CD4-positive, CD25-positive, alpha-beta regulatory T cell (primary cell): ENCODE results near the gene MT1H. TPM values are rescaled to one million over a fixed set of nuclear protein-coding genes. Genes with fewer than 3 reads are reported as not detected.

Experiments
- ATAC-seq, 2 donors: fragments of 150-1000 bp; cut with Tn5 transposase; one replicate each; pipeline ENCODE4 v1.10.0; 2021; ENCODE audit warnings: low read depth in 2 of 2, moderate number of reproducible peaks in 2 of 2, moderate library complexity in 1 of 2
- DNase-seq, 3 donors: peaks; one replicate each; pipeline versions ENCODE4 v3.0.0 to v3.0.0-alpha.2; 2012 to 2022; ENCODE audit warnings: mixed read lengths in 1 of 3
- H3K27ac ChIP-seq: one replicate; pipeline ENCODE4 v1.7.0; 2013; ENCODE audit warnings: mild to moderate bottlenecking, low read length; ENCODE audit not compliant: insufficient read depth, poor library complexity, severe bottlenecking
- H3K27me3 ChIP-seq: one replicate; pipeline ENCODE4 v1.7.0; 2013; ENCODE audit warnings: low read length; ENCODE audit not compliant: control insufficient read depth, insufficient read depth
- H3K36me3 ChIP-seq: one replicate; pipeline ENCODE4 v1.7.0; 2013; ENCODE audit warnings: mild to moderate bottlenecking, low read length, moderate library complexity; ENCODE audit not compliant: control insufficient read depth, insufficient read depth
- H3K4me1 ChIP-seq: 2 replicates; pipeline ENCODE4 v1.7.0; 2013; ENCODE audit warnings: mild to moderate bottlenecking, low read length; ENCODE audit not compliant: insufficient read depth, control insufficient read depth, poor library complexity, severe bottlenecking
- H3K4me3 ChIP-seq: one replicate; pipeline ENCODE4 v1.7.0; 2013; ENCODE audit warnings: low read depth, mild to moderate bottlenecking, low read length, moderate library complexity
- H3K9me3 ChIP-seq, 2 experiments: 1 replicate in 1 of 2; 2 replicates in 1 of 2; pipeline ENCODE4 v1.7.0; 2013; ENCODE audit warnings: low read length in 2 of 2, mild to moderate bottlenecking in 1 of 2, moderate library complexity in 1 of 2; ENCODE audit not compliant: control insufficient read depth in 2 of 2
- H3K27ac Mint-ChIP-seq, 3 donors: one replicate each; pipeline ENCODE4 v1.8.0; 2020 to 2022; ENCODE audit warnings: mild to moderate bottlenecking in 3 of 3, mixed read lengths in 3 of 3, moderate library complexity in 2 of 3
- H3K27me3 Mint-ChIP-seq: one replicate; pipeline ENCODE4 v1.8.0; 2022; ENCODE audit warnings: mild to moderate bottlenecking, mixed read lengths
- H3K36me3 Mint-ChIP-seq: one replicate; pipeline ENCODE4 v1.8.0; 2020; ENCODE audit warnings: mixed read lengths
- H3K4me1 Mint-ChIP-seq, 4 donors: one replicate each; pipeline ENCODE4 v1.8.0; 2020 to 2022; ENCODE audit warnings: mixed read lengths in 4 of 4, mild to moderate bottlenecking in 1 of 4
- H3K4me3 Mint-ChIP-seq, 4 donors: one replicate each; pipeline ENCODE4 v1.8.0; 2020 to 2022; ENCODE audit warnings: mild to moderate bottlenecking in 4 of 4, mixed read lengths in 4 of 4, moderate library complexity in 3 of 4
- H3K9me3 Mint-ChIP-seq, 7 donors: one replicate each; pipeline ENCODE4 v1.8.0; 2020 to 2022; ENCODE audit warnings: mixed read lengths in 7 of 7, mild to moderate bottlenecking in 3 of 7, moderate library complexity in 2 of 7
- polyA plus RNA-seq, 4 donors: library from polyadenylated mRNA; unstranded; fragments of 300-500 nt; fragmentation: Illumina TruSeq; gene quantifications; one replicate each; pipeline ENCODE4 v1.2.3, GENCODE V29; 2021
- total RNA-seq: library from RNA; stranded (reverse); gene quantifications from one replicate; pipeline ENCODE4 v1.2.3, GENCODE V29; 2022

MT1H gene
- total and polyA plus RNA-seq, 5 donors from 2014 or later = not detected

GRCh38 chr16:56691885-56692284 lies 22.3 kb downstream of the MT1H start:
- ATAC-seq (no peak), DNase-seq (no peak)
- no peak overlapping the region for H3K27ac ChIP-seq
- no peak overlapping the region for H3K4me3 ChIP-seq
- H3K27ac Mint-ChIP-seq = no peak overlapping the region
- H3K9me3 ChIP-seq = no peaks in the 10 kb centered on the region
- H3K4me1 ChIP-seq = no peaks in the 10 kb centered on the region
- no peak overlapping the region for H3K4me3 Mint-ChIP-seq
- H3K4me1 Mint-ChIP-seq = peaks cover 0 to 6% (median 0%) of the 10 kb centered on the region in 4 donors
- no peaks in the 10 kb centered on the region for H3K36me3 ChIP-seq
- H3K27me3 Mint-ChIP-seq = no peaks in the 10 kb centered on the region
- H3K9me3 Mint-ChIP-seq = peaks cover 0 to 1% (median 0%) of the 10 kb centered on the region in 7 donors
- no peaks in the 10 kb centered on the region for H3K36me3 Mint-ChIP-seq
- H3K27me3 ChIP-seq = no peaks in the 10 kb centered on the region

GRCh38 chr16:56695246-56695645 lies 25.6 kb downstream of the MT1H start:
- Histone ChIP-seq H3K4me1 (no peaks in the 10 kb centered on the region), H3K27me3 (no peaks in the 10 kb centered on the region), H3K36me3 (no peaks in the 10 kb centered on the region), H3K27ac (no peak overlapping the region), H3K9me3 (no peaks in the 10 kb centered on the region), H3K4me3 (no peak overlapping the region)
- Mint-ChIP-seq H3K9me3 (peaks cover 0 to 6% (median 0%) of the 10 kb centered on the region in 7 donors), H3K27me3 (peaks cover 4% of the 10 kb centered on the region), H3K36me3 (no peaks in the 10 kb centered on the region), H3K4me1 (peaks cover 0 to 6% (median 0%) of the 10 kb centered on the region in 4 donors), H3K4me3 (no peak overlapping the region), H3K27ac (no peak overlapping the region)
- DNase-seq (no peak), ATAC-seq (no peak)

DNA sequence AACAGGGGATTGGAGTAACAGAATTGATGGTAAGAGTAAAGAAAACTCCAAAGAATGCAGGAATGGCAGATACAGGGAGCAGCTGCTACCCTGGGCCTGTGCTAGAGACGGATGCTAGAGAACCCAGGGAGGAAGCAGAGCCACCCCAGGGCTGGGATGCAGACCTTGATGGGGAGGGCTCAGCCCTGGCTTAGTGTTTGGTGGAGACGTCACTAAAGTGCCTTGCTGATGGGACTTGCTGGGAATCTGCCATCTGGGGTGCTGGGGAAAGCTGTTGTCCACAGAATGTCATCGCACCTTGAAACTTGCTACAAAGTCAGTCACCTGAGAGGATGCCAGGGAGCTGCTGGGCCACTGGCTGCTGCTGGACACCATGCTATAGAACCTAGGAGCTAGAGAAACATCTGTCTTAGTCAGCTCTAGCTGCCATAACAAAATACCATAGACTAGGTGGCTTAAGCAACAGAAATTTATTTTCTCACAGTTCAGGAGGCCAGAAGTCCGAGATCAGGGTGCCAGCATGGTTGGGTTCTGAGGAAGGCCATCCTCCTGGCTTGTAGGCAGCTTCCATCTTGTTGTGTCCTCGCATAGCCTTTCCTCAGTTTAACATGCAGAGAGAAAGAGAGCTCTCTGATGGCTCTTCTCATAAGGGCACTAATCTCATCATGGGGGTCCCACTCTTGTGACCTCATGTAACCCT lies 28.0 kb downstream of the MT1H start:
- Histone ChIP-seq H3K27ac (no peak overlapping the region), H3K9me3 (no peaks in the 10 kb centered on the region), H3K36me3 (no peaks in the 10 kb centered on the region), H3K4me1 (no peaks in the 10 kb centered on the region), H3K4me3 (no peak overlapping the region), H3K27me3 (no peaks in the 10 kb centered on the region)
- Mint-ChIP-seq H3K4me3 (no peak overlapping the region), H3K4me1 (peaks cover 0 to 12% (median 7%) of the 10 kb centered on the region in 4 donors), H3K9me3 (peaks cover 0 to 6% (median 0%) of the 10 kb centered on the region in 7 donors), H3K27ac (no peak overlapping the region), H3K27me3 (peaks cover 4% of the 10 kb centered on the region), H3K36me3 (no peaks in the 10 kb centered on the region)
- DNase-seq (no peak), ATAC-seq (no peak)

DNA sequence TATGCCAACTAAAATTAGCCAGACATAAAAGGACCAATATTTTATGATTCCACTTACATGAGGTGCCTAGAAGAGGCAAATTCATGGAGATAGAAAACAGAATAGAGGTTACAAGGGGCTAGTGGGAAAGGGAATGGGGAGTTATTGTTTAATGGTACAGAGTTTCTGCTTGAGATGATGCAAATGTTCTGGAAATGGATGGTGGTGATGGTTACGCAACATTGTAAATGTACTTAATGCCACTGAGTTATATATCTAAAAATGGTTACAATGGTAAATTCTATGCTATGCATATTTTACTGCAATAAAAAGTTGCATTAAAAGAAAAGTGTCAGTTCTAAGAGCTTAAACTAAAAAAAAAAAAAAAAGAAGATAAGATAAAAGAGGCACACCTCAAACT lies 30.6 kb downstream of the MT1H start:
- Histone ChIP-seq H3K4me3 (no peak overlapping the region), H3K4me1 (no peaks in the 10 kb centered on the region), H3K27ac (no peak overlapping the region), H3K27me3 (no peaks in the 10 kb centered on the region), H3K9me3 (no peaks in the 10 kb centered on the region), H3K36me3 (no peaks in the 10 kb centered on the region)
- Mint-ChIP-seq H3K27me3 (peaks cover 4% of the 10 kb centered on the region), H3K4me3 (no peak overlapping the region), H3K9me3 (peaks cover 0 to 6% (median 0%) of the 10 kb centered on the region in 7 donors), H3K27ac (no peak overlapping the region), H3K36me3 (no peaks in the 10 kb centered on the region), H3K4me1 (peaks cover 0 to 11% (median 6%) of the 10 kb centered on the region in 4 donors)
- ATAC-seq (no peak), DNase-seq (no peak)

- ATAC-seq = no peak
- Mint-ChIP-seq H3K36me3 (no peaks in the 10 kb centered on the region), H3K4me3 (no peak overlapping the region), H3K27ac (no peak overlapping the region), H3K9me3 (peaks cover 0 to 6% (median 0%) of the 10 kb centered on the region in 7 donors), H3K4me1 (peaks cover 0 to 15% (median 6%) of the 10 kb centered on the region in 4 donors), H3K27me3 (peaks cover 4% of the 10 kb centered on the region)
- no peak for DNase-seq
- Histone ChIP-seq H3K36me3 (no peaks in the 10 kb centered on the region), H3K4me1 (no peaks in the 10 kb centered on the region), H3K27me3 (no peaks in the 10 kb centered on the region), H3K27ac (no peak overlapping the region), H3K4me3 (no peak overlapping the region), H3K9me3 (no peaks in the 10 kb centered on the region)
Observed at GRCh38 chr16:56700631-56701030, 31.0 kb downstream of the MT1H start.

DNA sequence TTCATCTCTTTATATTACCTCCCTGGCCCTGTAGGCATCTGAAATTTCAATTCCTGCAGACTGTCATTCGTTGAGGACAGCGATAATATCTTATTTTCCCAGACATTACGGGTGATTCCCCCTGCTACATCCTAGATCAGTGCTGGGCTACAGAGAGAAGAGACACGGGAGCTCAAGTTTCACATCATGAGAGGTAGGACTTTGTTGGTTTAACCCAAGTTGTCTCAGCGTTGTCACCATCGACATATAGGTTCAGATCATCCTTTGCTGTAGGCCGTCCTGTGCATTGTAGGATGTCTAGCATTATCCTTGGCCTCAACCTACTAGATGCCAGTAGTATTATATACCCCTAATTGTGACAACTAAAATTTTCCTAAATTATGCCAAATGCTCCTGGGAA lies 31.9 kb downstream of the MT1H start:
- peak overlapping the region in 2 of 3 donors; percentile 25 to 79 for H3K27ac Mint-ChIP-seq

GRCh38 chr16:56702836-56703235 lies 33.2 kb downstream of the MT1H start:
- Mint-ChIP-seq H3K27me3 (no peaks in the 10 kb centered on the region), H3K36me3 (no peaks in the 10 kb centered on the region), H3K4me3 (no peak overlapping the region), H3K27ac (no peak overlapping the region), H3K9me3 (peaks cover 0 to 1% (median 0%) of the 10 kb centered on the region in 7 donors), H3K4me1 (peaks cover 0 to 20% (median 7%) of the 10 kb centered on the region in 4 donors)
- no peaks in the 10 kb centered on the region for H3K4me1 ChIP-seq
- H3K9me3 ChIP-seq = no peaks in the 10 kb centered on the region
- DNase-seq = no peak
- H3K27me3 ChIP-seq = no peaks in the 10 kb centered on the region
- no peak overlapping the region for H3K4me3 ChIP-seq
- no peak for ATAC-seq
- no peaks in the 10 kb centered on the region for H3K36me3 ChIP-seq
- no peak overlapping the region for H3K27ac ChIP-seq

More for the DNA sequence above, 31.9 kb downstream of the MT1H start:
- ATAC-seq (no peak), DNase-seq (no peak)
- H3K4me1 ChIP-seq = no peaks in the 10 kb centered on the region
- no peaks in the 10 kb centered on the region for H3K36me3 ChIP-seq
- Mint-ChIP-seq H3K4me3 (no peak overlapping the region), H3K27me3 (peaks cover 4% of the 10 kb centered on the region), H3K9me3 (peaks cover 0 to 5% (median 0%) of the 10 kb centered on the region in 7 donors), H3K4me1 (peaks cover 0 to 15% (median 6%) of the 10 kb centered on the region in 4 donors), H3K36me3 (no peaks in the 10 kb centered on the region)
- no peak overlapping the region for H3K27ac ChIP-seq
- no peaks in the 10 kb centered on the region for H3K9me3 ChIP-seq
- H3K27me3 ChIP-seq = no peaks in the 10 kb centered on the region
- H3K4me3 ChIP-seq = no peak overlapping the region
